Measurements from ENCODE around the gene PTTG1. TPM values are rescaled to one million over a fixed set of nuclear protein-coding genes. Genes with fewer than 3 reads are reported as not detected.

PTTG1 gene
- total and polyA plus RNA-seq, 4 donors: 0.75 to 84.0 (median 5.6) TPM

DNA sequence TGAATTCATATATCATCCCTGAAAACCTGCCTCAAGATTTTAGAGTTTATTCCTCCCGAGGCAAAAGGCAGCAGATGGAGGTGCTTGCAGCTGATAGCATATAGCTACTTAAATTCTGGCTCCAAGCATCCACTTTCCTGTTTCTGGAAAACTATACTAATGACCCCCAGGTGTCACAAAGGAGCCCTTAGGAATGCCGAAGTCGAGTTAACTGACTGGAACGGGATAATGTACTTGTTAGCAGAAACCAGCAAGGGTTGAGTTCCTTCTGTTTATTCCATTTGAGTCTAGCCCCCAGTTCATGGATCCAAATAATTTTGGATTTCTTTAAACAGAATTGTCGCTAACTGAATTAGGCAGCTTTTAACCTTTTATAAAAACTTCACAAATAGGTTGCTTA, 44.5 kb downstream of the PTTG1 start:
- Histone ChIP-seq H3K36me3 (ENCODE audit: control insufficient read depth in 4 of 4, insufficient read depth in 3 of 4, low read depth in 1 of 4, low read length in 3 of 4) (no peaks in the 10 kb centered on the region), H3K27me3 (ENCODE audit: control insufficient read depth in 4 of 4, insufficient read depth in 4 of 4, low read length in 3 of 4) (peaks cover 0 to 3% (median under 1%) of the 10 kb centered on the region in 4 donors), H3K9me3 (ENCODE audit: control insufficient read depth in 4 of 4, low read length in 3 of 4) (no peaks in the 10 kb centered on the region), H3K9ac (ENCODE audit: low read depth in 1 of 2, low read length in 2 of 2) (no peak overlapping the region), H3K27ac (ENCODE audit: low read depth in 1 of 2, low read length in 2 of 2) (no peak overlapping the region), H3K4me1 (ENCODE audit: control insufficient read depth in 4 of 4, insufficient read depth in 4 of 4, low read length in 3 of 4) (peaks cover 2 to 13% (median 13%) of the 10 kb centered on the region in 4 donors), H3K4me3 (ENCODE audit: low read depth in 1 of 3, low read length in 3 of 3) (no peak overlapping the region)
- WGBS: 87% methylated on average over 5 of the region's 5 CpGs
- DNase-seq (ENCODE audit: low spot score): no peak
- TF ChIP-seq, protein P1, sequence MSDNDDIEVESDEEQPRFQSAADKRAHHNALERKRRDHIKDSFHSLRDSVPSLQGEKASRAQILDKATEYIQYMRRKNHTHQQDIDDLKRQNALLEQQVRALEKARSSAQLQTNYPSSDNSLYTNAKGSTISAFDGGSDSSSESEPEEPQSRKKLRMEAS (IDR thresholded peaks at IDR 0.05): no peak
- TF ChIP-seq RAD21 (IDR thresholded peaks at IDR 0.05): no peak
- no peak for TF ChIP-seq RXRA (IDR thresholded peaks at IDR 0.05)
- TF ChIP-seq JUND (IDR thresholded peaks at IDR 0.05): no peak
- no peak for TF ChIP-seq FOXA2 (IDR thresholded peaks at IDR 0.05)
- TF ChIP-seq SP1 (IDR thresholded peaks at IDR 0.05): no peak
- no peak for TF ChIP-seq HNF4A (conservative IDR thresholded peaks at IDR 0.05)
- TF ChIP-seq, protein P2, sequence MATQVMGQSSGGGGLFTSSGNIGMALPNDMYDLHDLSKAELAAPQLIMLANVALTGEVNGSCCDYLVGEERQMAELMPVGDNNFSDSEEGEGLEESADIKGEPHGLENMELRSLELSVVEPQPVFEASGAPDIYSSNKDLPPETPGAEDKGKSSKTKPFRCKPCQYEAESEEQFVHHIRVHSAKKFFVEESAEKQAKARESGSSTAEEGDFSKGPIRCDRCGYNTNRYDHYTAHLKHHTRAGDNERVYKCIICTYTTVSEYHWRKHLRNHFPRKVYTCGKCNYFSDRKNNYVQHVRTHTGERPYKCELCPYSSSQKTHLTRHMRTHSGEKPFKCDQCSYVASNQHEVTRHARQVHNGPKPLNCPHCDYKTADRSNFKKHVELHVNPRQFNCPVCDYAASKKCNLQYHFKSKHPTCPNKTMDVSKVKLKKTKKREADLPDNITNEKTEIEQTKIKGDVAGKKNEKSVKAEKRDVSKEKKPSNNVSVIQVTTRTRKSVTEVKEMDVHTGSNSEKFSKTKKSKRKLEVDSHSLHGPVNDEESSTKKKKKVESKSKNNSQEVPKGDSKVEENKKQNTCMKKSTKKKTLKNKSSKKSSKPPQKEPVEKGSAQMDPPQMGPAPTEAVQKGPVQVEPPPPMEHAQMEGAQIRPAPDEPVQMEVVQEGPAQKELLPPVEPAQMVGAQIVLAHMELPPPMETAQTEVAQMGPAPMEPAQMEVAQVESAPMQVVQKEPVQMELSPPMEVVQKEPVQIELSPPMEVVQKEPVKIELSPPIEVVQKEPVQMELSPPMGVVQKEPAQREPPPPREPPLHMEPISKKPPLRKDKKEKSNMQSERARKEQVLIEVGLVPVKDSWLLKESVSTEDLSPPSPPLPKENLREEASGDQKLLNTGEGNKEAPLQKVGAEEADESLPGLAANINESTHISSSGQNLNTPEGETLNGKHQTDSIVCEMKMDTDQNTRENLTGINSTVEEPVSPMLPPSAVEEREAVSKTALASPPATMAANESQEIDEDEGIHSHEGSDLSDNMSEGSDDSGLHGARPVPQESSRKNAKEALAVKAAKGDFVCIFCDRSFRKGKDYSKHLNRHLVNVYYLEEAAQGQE (IDR thresholded peaks at IDR 0.05): no peak
- TF ChIP-seq YY1 (IDR thresholded peaks at IDR 0.05): no peak
- TF ChIP-seq, protein P3, sequence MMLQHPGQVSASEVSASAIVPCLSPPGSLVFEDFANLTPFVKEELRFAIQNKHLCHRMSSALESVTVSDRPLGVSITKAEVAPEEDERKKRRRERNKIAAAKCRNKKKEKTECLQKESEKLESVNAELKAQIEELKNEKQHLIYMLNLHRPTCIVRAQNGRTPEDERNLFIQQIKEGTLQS (IDR thresholded peaks at IDR 0.05): no peak
- no peak for TF ChIP-seq GABPA (IDR thresholded peaks at IDR 0.05 in 1 of 2, conservative IDR thresholded peaks at IDR 0.05 in 1 of 2)
- TF ChIP-seq, protein P4, sequence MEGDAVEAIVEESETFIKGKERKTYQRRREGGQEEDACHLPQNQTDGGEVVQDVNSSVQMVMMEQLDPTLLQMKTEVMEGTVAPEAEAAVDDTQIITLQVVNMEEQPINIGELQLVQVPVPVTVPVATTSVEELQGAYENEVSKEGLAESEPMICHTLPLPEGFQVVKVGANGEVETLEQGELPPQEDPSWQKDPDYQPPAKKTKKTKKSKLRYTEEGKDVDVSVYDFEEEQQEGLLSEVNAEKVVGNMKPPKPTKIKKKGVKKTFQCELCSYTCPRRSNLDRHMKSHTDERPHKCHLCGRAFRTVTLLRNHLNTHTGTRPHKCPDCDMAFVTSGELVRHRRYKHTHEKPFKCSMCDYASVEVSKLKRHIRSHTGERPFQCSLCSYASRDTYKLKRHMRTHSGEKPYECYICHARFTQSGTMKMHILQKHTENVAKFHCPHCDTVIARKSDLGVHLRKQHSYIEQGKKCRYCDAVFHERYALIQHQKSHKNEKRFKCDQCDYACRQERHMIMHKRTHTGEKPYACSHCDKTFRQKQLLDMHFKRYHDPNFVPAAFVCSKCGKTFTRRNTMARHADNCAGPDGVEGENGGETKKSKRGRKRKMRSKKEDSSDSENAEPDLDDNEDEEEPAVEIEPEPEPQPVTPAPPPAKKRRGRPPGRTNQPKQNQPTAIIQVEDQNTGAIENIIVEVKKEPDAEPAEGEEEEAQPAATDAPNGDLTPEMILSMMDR (IDR thresholded peaks at IDR 0.05; ENCODE audit: low read depth, low read length, missing input control): no peak
- no peak for TF ChIP-seq HNF4G (IDR thresholded peaks at IDR 0.05)
- TF ChIP-seq TAF1 (conservative IDR thresholded peaks at IDR 0.05): no peak
- no peak for TF ChIP-seq EGR1 (IDR thresholded peaks at IDR 0.05; ENCODE audit: low read depth in 2 of 2)
- no peak for TF ChIP-seq NR2F2 (IDR thresholded peaks at IDR 0.05)
- TF ChIP-seq, protein P5, sequence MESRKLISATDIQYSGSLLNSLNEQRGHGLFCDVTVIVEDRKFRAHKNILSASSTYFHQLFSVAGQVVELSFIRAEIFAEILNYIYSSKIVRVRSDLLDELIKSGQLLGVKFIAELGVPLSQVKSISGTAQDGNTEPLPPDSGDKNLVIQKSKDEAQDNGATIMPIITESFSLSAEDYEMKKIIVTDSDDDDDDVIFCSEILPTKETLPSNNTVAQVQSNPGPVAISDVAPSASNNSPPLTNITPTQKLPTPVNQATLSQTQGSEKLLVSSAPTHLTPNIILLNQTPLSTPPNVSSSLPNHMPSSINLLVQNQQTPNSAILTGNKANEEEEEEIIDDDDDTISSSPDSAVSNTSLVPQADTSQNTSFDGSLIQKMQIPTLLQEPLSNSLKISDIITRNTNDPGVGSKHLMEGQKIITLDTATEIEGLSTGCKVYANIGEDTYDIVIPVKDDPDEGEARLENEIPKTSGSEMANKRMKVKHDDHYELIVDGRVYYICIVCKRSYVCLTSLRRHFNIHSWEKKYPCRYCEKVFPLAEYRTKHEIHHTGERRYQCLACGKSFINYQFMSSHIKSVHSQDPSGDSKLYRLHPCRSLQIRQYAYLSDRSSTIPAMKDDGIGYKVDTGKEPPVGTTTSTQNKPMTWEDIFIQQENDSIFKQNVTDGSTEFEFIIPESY (IDR thresholded peaks at IDR 0.05): no peak

Data from liver (tissue), 9 donors.